ENCODE results near the gene CDH15.

Gene CDH15

GRCh38 chr16:89155184-89155679, 16.3 kb upstream of the CDH15 start:
- peak; percentile 30; the same call in 2 of the 3 replicates for ATAC-seq (ENCODE audit: low read depth)
- Histone ChIP-seq H3K36me3 (ENCODE audit: low read depth) (no peaks in the 10 kb centered on the region), H3K27ac (ENCODE audit: poor library complexity, severe bottlenecking) (no peak overlapping the region), H3K9me3 (ENCODE audit: severe bottlenecking) (no peaks in the 10 kb centered on the region), H3K4me1 (ENCODE audit: insufficient read depth, poor library complexity, severe bottlenecking) (no peaks in the 10 kb centered on the region), H3K27me3 (ENCODE audit: insufficient read depth, poor library complexity, severe bottlenecking) (no peaks in the 10 kb centered on the region), H3K4me3 (ENCODE audit: severe bottlenecking) (no peak overlapping the region)
- no peak for TF ChIP-seq CTCF (IDR thresholded peaks at IDR 0.05; ENCODE audit: poor library complexity, severe bottlenecking)
- no peak for DNase-seq (ENCODE audit: low spot score)

GRCh38 chr16:89155851-89156739, 15.5 kb upstream of the CDH15 start:
- Histone ChIP-seq H3K27ac (ENCODE audit: poor library complexity, severe bottlenecking) (no peak overlapping the region), H3K9me3 (ENCODE audit: severe bottlenecking) (no peaks in the 10 kb centered on the region), H3K4me3 (ENCODE audit: severe bottlenecking) (no peak overlapping the region), H3K27me3 (ENCODE audit: insufficient read depth, poor library complexity, severe bottlenecking) (no peaks in the 10 kb centered on the region), H3K4me1 (ENCODE audit: insufficient read depth, poor library complexity, severe bottlenecking) (no peaks in the 10 kb centered on the region), H3K36me3 (ENCODE audit: low read depth) (no peaks in the 10 kb centered on the region)
- no peak for TF ChIP-seq CTCF (IDR thresholded peaks at IDR 0.05; ENCODE audit: poor library complexity, severe bottlenecking)
- no peak for ATAC-seq (ENCODE audit: low read depth)
- DNase-seq (ENCODE audit: low spot score) = no peak

- H3K4me1 ChIP-seq (ENCODE audit: insufficient read depth, poor library complexity, severe bottlenecking) = no peaks in the 10 kb centered on the region
- no peak for TF ChIP-seq CTCF (IDR thresholded peaks at IDR 0.05; ENCODE audit: poor library complexity, severe bottlenecking)
- DNase-seq (ENCODE audit: low spot score) = no peak
- H3K36me3 ChIP-seq (ENCODE audit: low read depth) = no peaks in the 10 kb centered on the region
- H3K27me3 ChIP-seq (ENCODE audit: insufficient read depth, poor library complexity, severe bottlenecking) = no peaks in the 10 kb centered on the region
- H3K4me3 ChIP-seq (ENCODE audit: severe bottlenecking) = no peak overlapping the region
- no peaks in the 10 kb centered on the region for H3K9me3 ChIP-seq (ENCODE audit: severe bottlenecking)
- no peak overlapping the region for H3K27ac ChIP-seq (ENCODE audit: poor library complexity, severe bottlenecking)
- no peak; the same call in 2 of the 3 replicates for ATAC-seq (ENCODE audit: low read depth)
Observed at GRCh38 chr16:89156740-89157645, 14.6 kb upstream of the CDH15 start.

GRCh38 chr16:89157778-89158177, 13.8 kb upstream of the CDH15 start:
- Histone ChIP-seq H3K4me3 (ENCODE audit: severe bottlenecking) (no peak overlapping the region), H3K9me3 (ENCODE audit: severe bottlenecking) (no peaks in the 10 kb centered on the region), H3K27me3 (ENCODE audit: insufficient read depth, poor library complexity, severe bottlenecking) (no peaks in the 10 kb centered on the region), H3K4me1 (ENCODE audit: insufficient read depth, poor library complexity, severe bottlenecking) (no peaks in the 10 kb centered on the region), H3K36me3 (ENCODE audit: low read depth) (no peaks in the 10 kb centered on the region), H3K27ac (ENCODE audit: poor library complexity, severe bottlenecking) (no peak overlapping the region)
- TF ChIP-seq CTCF (IDR thresholded peaks at IDR 0.05; ENCODE audit: poor library complexity, severe bottlenecking) = no peak
- DNase-seq (ENCODE audit: low spot score) (no peak), ATAC-seq (ENCODE audit: low read depth) (no peak)

Data from RWPE2 (cell line).